ENCODE results near the gene CYP26B1.

DNA sequence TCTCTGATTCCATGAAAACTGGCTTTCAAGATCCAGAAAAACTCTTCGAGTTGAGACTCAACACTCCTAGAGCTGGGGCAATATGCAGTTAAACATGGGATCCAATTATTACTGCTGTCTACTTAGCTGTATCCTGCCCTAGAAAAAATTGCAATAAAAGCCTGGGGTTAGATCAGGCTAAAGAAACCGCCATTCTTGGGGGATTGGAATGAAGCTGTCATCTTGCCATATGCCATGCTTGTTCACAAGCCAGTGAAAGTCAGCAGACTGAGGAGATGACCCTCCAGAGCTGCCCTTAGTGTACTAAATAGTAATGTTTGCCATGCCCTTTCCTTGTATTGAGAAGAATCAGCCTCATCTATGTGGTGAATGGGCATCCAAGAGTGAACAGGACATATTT is 30.9 kb upstream of the CYP26B1 start:
- TF ChIP-seq, protein P1, sequence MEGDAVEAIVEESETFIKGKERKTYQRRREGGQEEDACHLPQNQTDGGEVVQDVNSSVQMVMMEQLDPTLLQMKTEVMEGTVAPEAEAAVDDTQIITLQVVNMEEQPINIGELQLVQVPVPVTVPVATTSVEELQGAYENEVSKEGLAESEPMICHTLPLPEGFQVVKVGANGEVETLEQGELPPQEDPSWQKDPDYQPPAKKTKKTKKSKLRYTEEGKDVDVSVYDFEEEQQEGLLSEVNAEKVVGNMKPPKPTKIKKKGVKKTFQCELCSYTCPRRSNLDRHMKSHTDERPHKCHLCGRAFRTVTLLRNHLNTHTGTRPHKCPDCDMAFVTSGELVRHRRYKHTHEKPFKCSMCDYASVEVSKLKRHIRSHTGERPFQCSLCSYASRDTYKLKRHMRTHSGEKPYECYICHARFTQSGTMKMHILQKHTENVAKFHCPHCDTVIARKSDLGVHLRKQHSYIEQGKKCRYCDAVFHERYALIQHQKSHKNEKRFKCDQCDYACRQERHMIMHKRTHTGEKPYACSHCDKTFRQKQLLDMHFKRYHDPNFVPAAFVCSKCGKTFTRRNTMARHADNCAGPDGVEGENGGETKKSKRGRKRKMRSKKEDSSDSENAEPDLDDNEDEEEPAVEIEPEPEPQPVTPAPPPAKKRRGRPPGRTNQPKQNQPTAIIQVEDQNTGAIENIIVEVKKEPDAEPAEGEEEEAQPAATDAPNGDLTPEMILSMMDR (optimal IDR thresholded peaks at IDR 0.05 in 1 of 3, IDR thresholded peaks at IDR 0.05 in 1 of 3, conservative IDR thresholded peaks at IDR 0.05 in 1 of 3; ENCODE audit: extremely low read depth in 1 of 3, insufficient read depth in 2 of 3, low read length in 3 of 3): no peak
- TF ChIP-seq EZH2 (IDR thresholded peaks at IDR 0.05; ENCODE audit: low read length): no peak

All from keratinocyte (primary cell).